AG08396 (cell line): ENCODE data around the gene XPC.
"Not testable (repeated sequence)": the region's sequence is repeated elsewhere in the genome, so short reads cannot be mapped to it uniquely, and the experiment has no call there.

Source experiments
- DNase-seq: peaks from one replicate; pipeline ENCODE4 v3.0.0; 2012; ENCODE audit warnings: low spot score, mixed read lengths

The XPC gene

DNA sequence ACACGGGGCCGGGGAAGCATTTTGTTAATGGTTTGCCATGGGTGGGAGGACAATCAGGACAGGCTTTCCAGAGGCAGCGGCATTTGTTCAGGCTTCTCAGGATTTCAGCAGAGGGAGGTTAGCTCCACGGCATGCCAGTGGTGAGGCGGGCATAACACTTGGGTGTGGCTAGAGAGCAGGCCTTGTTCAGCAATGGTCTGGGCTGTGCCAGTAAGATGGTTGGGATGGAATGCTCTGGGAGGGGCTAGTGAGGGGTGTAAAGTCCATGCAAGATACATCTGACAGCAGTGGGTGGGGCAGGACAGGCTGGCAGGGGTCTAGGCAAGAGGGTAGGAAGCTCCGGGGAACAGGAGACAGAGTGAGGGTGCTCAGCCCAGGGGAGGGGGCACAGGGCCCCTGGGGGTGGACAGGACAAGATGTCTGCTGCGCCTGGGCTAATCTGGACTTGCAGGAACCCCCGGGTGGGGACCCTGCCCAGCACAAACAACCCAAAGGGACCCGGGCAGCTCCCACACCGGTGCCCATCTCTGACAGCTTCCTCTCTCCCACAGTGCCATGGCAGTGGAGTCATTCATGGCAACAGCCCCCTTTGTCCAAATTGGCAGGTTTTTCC, 45.1 kb downstream of the XPC start:
- no peak for DNase-seq

DNA sequence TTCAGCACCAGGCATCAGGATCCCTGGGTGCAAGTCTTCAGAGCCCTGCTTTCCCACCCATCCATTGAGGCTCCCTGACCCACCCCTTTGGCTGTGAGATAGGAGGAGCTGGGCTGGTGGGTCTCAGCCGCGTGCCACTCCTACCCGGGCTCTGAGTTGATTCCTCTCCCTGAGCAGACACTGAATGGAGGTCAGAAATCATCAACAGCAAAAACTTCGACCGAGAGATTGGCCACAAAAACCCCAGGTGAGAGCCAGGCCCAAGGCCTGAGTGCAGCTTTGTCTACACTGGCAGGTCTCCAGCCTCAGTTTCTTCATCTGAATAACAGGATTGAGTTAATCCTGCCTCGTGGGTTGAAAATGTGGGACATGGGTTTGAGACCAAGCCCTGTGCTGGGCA, 45.7 kb downstream of the XPC start:
- DNase-seq: no peak

DNA sequence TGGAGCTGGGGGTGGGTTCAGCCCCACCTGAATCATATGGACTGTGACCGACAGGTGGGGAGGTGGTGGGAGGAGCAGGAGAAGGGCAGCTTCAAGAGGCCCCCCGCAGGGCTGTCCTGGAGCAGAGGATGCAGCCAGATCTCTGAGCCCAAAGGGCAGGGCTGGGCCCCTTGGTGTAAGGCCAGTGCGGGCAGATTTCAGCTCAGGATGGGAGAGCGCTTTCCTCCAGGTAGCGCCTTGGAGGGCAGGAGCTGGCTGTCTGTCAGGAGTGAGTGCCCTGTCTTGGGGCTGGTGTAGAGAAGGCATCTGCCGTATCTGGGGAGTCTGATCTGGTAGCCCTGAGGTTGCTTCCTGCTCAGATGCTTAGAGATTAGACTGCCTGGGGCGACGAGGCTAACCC, 46.3 kb downstream of the XPC start:
- no peak for DNase-seq

DNA sequence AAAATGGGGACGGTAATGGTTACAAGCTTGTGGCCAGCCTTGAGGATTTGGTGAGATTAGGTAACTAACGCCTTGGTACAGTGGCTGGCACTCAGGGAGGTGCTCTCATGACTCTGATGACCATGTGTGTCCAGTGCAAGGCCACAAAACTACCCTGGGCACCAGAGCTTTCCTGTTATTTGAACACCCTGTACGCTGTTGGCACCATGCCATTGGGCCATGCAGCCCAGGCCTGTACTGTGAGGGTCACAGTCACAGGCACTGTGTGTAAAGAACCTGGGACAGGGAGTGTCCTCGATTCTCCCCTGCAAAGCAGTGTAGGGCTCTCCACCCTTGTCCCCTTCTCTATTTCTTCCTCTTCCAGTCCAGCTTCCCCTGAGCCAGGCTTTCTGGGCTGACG, 47.3 kb downstream of the XPC start:
- no peak for DNase-seq

DNA sequence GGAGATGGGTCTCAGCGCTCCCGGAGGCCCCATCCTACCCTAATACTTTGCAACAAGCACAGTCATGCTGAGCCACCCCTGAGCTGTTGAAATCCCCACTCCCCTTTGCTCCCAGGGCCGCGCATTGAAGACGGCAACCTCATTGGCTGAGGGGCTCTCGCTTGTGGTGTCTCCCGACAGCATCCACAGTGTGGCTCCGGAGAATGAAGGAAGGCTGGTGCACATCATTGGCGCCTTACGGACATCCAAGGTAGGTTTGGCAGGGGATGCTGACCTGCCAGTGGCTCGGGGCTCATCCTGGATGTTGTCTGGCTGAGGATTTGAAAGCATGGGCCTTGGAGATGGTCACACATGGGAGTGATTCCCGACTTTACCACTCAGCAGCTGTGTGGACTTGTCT, 47.7 kb downstream of the XPC start:
- no peak for DNase-seq

DNA sequence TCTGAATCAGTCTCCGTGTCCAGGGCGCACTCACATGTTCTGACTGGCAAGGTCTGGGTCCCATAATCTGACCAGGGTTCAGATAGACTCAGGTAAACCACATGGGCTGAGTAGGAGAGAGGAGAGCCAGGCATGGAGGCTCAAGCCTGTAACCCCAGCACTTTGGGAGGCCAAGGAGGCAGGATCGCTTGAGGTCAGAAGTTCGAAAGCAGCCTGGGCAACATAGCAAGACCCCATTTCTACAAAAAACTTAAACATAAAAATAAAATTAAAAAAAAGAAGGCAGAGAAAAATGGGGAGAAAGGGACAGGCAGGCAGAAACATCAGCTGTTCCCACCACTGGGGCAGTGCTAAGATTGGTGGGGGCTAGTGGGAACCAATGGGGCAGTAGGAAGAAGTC, 48.2 kb downstream of the XPC start:
- no peak for DNase-seq

DNA sequence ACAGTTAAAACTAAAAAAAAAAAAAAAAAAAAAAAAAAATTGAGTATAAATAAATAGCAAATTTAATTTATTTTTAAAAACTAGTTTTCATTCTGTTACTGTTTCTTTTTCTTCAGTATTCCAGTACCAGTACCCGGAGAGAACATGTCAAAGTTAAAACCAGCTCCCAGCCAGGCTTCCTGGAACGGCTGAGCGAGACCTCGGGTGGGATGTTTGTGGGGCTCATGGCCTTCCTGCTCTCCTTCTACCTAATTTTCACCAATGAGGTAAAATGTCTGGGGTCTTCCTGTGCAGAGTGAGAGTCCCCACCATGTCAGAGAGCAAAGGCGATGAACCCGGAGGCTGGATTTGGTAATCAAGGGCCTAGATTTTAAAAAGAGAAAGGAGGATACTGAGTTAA, 49.1 kb downstream of the XPC start:
- no peak for DNase-seq

DNA sequence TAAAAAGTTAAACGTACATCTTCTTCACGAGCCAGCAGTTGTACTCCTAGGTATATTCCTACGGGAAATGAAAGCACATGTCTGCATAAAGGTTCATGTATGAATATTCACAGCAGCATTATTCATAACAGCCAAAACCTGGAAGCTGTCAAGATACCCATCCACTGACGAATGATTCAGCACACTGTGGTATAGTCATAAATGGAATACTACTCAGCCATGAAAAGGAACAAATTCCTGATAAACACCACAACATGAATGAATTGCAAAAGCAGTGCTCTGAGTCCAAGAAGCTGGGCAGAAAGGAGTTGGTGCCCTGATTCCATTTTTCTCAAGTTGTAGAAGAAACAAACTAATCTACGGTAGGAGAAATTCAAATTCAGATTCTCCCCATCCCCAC, 49.7 kb downstream of the XPC start:
- no peak for DNase-seq

DNA sequence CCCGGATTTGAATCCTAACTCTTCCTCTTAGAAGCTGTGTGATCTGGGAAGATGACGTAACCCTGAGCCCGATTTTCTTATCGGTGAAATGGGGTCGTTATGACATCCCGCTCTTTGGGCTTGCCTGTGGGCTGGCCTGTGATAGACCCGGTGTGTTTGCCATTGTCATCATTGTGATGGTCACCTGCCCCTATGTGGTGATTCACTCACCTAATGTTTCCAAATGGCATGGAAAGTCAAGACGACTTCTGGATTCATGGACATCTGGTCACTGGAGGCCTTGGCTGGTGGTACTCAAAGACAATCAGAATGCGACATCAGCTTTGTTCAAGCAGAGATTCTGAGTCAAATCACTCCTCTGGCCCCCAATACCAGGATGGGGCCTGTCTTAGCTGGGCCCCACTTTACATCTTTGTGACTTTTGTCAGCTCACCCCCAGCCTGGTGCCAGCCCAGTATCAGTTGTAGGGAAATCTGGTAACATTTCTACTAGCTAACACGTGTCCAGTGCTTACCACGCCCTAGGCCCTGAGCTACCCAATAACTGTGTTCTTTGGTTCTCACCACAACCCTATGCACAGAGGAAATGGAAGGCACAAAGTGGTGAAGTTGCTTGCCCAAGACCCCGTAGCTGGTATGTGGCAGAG, 50.8 kb downstream of the XPC start:
- no peak for DNase-seq

DNA sequence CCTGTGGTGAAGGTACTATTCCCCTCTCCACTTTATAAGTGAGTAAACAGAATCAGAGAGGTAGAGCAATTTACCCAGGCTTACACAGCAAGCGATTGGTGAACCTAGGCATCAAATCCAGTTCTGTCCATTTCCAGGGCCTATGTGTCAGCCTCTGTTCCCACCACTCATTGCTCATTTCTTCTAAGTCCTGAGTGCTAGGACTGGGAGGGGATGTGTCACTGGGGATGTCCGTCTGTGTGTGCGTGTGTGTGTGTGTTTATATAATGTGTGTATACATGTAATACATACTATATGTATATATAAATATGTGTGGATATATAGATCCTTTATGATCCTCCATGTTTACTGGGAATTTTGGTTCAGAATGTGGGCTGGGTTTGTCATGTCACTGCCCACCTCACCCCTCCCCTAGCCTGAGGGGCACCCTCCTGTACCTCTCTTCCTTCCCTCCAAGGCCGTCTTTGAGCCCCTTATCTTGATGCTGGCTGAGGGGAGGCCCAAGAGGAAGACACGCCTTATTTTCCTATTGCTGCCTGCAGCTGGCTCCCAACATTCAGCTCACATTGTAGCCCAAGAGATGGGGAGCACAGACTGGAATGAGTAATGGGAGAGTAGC, 51.4 kb downstream of the XPC start:
- no peak for DNase-seq

DNA sequence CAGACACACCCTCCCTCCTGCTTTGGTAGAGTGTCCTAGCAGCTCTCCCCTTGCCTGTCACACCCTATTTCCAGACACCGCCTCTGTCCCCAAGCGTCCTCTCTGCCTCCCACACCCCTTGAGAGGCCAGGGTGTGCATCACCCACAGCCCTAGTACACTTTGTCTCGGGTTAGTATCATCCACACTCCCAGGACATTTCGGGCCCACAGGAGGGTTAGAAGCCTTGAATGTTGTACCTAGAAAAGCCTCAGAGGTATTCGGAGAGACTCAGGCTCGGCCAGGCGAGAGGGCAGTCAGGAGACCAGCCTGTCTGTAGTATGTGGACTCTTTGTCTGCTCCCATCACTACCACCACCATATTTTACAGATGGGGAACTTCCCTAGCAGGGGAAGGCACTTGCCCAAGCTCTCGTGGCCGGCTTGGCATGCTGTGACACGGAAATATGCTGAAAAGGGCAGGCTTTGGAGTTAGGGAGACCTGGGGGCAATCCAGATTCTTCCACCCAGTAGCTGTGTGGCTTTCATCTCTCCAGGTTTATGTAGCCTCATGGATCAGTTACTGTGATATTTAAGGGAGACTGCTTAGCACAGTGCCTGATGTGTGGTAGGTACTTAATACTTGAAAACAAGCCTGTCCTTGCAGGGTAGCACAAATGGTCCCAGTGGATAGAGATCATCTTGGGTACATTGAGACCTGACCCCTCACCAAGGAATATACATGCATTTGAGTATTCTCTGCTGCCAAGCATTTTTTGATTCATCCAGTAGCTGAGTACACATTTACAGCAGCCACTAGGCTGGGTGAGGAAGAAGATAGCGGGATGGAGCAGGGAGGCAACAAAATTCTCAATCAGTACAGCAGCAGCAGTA, 52.1 kb downstream of the XPC start:
- no peak for DNase-seq

DNA sequence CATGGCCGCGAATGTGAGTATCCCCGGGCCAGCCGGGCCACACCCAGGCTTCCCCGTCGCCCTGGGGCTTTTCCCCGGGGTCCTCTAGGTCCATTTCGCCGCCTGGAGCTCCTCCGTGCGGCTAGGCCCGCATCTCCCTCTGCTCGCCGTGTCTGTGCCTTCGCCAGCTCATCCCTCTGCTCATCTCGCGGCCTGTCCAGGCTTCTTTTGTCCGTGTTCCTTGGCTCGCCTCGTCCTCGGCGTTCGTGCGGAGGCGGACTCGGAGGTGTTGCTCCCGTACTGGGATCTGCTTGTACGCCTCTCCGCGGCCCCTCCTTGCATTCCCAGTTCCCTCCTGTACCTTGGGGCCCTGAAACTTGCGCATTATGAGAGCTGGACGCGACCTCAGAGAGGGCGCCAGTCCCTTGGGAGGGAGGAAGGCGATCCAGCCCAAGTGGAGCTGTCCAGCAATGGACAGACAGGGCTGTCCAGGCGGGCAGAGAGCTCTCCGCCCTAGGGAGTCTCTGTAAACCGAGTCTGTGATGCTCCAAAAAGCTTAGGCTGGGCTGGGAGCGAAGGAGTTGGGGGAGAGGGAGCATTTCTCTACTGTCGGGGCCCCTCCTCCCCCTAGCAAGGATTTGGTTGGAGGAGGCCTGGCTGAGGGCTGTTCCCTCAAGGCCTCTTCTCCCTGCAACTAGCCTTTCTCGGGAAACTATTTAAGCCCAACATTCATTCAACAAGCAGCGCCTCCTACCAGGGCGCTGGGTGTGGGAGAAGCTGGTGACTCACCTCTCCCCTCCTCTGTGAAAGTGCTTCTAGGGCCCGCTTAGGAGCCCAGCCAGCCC, 53.0 kb downstream of the XPC start:
- DNase-seq: peak; percentile 84

DNA sequence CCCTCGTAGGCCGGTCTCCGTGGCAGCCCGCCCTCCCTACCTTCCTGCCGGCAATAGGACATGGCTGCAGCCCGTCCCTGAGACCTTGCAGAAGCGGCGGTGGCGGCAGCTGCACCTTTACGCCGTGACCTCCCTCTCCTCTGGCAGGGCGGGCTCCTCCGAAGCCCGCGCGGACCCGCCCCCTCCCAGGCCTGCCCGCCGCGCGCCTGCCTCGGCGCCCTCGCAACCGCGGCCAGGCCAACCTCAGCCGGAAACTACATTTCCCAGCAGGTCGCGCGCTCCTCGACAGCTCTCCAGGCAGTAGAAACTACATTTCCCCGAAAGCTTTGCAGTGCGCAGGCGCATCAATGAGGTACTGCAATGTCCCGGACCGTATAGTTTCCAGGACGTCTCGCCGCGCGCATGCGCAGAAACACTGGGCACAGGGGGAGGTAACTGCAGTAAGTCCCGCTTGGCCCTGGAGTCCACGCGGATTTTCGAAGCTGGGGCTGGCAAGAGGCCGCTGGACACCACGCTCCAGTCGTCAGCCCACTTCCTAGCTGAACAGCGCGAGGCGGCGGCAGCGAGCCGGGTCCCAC, 53.7 kb downstream of the XPC start, which contains the start of the genes CHCHD4 and TMEM43:
Gene CHCHD4 (minus strand): TSS at position 256 of the 578 bp plus-strand sequence. CDS start 194 bp downstream, at position 62.
Gene TMEM43 (plus strand): TSS at position 438 of the 578 bp plus-strand sequence. CDS start 142 bp downstream, outside the sequence.
- peak; percentile 100 for DNase-seq

DNA sequence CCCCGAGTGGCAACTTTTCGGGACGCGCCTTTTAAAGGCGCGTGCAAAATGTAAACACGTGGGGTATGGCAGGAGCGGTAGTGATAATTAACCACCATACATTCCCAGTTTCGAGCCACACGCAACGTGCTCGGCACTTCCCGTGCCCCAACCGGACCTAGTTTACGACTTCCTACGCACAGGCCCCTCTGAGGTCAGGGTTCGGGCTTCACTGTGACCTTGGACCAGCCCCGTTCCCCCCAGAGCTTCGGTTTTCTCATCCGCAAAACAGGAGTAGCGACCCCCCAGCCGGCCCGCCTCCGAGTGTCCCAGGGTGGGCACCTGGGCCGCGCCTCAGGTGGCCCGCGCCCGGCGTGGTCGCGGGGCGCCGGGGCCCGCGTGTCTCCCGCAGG, 54.2 kb downstream of the XPC start:
- peak; percentile 39 for DNase-seq

DNA sequence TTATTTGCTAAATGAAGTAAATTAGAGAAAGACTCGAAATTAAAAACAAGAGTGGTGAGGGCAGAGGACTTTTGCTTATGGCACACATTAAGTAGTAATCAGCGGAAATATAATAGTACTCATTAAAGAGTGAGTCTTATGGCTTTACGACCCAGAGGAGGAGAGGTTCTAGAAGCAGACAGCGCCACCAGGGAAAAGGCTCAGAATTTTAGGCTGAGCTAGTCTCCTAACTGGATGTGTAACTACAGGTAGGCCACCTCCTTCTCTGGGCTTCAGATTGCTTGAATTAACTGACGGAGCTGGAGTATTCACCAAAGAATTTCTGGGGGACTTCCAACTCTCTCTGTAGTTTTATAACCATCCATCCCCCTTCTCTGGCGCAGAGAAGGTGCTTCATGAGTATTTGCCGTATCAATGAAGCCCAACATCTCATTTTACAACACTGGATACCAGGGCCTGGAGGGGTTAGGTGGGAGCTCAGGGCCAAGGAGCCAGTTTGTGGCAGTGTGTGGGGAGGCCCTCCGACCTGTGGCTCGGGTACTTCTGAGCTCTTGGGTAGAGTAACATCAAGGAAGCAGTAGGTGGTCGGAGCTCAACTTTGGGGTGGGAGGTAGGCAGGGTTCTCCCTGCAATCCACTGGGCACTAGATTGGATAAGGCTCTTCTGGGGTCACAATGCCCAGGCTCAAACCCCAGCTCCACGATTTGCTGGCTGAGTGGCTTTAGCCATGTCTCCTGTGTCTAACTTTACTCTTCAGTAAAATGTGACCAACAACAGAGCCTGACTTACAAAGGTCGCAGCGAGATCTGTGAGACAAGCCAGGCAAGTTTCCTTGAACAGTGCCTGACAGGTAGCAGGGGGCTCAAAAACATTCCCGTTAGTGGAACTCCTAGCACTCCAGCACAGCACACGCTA, 54.8 kb downstream of the XPC start:
- DNase-seq: no peak

DNA sequence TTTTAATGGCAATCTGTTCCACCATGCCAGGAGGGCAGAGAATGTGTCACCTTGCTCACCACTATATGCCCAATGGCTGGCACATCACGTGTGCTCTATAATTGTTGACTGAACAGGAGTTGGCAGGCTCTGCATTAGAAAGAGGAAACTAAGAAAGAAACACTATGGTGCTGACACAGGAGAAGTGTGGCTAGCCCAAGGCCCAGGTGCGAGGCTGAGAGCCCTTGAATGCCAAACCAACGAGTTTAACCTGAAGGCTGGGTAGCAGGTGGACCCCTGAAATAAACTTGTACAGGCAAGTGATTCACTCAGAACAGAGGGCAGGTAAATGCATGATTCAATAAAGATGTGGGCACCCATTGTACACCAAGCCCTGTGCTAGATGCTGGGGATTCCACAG, 56.1 kb downstream of the XPC start:
- no peak for DNase-seq

DNA sequence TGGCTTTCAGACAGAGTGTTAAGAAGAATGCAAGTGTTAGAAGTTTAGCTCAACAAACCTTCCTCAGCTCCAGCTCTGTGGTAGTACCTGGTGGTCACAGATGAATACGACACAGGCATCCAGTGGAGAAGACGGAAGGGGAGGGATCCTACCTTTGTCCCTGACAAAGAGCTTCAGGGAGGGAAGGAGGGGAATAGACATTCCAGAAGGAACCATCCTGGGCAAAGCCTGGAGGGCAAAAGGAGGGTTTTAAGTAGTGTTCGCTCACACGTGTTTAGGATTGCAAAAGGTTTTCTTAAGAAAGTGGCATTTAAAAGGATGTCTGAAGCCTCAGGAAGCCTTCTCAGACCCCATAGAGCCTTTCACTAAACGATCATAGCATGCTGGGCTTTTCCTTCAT, 56.5 kb downstream of the XPC start:
- no peak for DNase-seq

DNA sequence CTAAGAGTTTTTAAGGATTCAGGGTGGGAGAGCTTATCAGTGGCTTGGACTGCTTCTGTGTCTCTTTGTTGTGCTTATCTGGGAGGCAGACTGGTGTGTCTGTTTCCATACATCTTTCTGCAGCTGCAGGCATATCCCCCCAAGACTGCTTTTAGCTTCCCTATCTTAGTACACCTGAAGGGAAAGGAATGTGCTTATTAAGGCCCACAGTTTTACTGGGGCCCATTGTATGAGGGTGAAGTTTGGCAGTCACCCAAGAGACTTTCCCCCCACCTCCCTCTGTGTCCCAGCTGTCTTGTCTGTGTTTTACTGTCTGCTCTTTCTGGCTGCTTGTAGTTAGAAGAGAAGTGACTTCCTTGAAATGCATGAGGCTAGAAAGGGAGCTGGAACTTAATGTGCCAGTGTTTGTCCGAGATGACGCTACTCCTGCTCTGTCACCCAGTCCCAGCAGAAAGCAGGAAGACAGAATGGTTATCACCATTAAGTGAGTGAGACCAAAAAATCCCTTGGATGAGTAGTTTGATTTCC, 57.4 kb downstream of the XPC start:
- not testable (repeated sequence) for DNase-seq

DNA sequence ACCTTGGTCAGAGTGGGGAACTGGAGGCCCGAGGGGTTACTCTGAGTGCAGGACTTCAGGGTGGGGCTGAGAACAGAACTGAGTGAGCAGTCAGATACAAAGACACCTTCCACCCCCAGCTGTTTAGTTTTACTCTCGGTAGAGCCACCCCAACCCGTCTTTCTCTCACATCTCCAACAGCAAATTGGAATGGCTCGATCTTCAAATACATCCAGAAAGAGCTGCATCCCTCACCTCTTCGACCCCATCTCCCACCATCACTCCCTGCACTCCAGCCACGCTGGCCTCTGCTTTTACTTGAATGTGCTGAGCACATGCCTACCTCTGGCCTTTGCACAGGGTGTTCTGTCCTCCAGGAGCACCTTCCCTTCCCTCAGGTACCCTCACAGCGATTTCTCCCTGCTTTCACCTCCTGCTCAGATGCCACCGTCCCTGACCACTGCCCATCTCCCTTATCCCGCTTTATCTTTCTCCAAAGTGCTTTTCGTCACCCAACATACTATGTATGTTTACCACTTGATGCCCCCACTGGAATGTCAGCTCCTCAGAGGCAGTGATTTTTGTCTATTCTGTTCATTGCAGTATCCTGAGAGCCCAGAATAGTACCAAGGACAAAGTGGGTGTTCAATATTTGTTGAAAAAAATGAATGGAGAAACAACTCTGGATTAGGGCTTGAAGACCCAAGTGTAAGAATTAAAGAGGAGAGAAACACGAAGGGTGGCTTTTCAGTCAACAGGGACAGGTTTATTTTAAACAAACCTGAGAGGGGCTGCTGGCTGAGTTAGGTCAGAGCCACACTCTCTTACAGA, 58.1 kb downstream of the XPC start:
- no peak for DNase-seq
